ENCODE measurements around the gene GLIS2. TPM values are rescaled to one million over a fixed set of nuclear protein-coding genes. Genes with fewer than 3 reads are reported as not detected.

The GLIS2 gene
- total RNA-seq, 1 experiment from 2014 or later: 2.1 TPM

- H3K9ac ChIP-seq (ENCODE audit: low read length): 0 out of 2 replicates have a peak overlapping the region, but pooled peaks have one; percentile 99
- CTCF ChIA-PET: no interaction called here
- H2AFZ ChIP-seq (ENCODE audit: low read length): no peak overlapping the region
- no peaks in the 10 kb centered on the region; the same call in 1 of the 2 replicates for H4K20me1 ChIP-seq (ENCODE audit: low read length)
- peaks cover 73% of the 10 kb centered on the region for H3K79me2 ChIP-seq (ENCODE audit: low read length)
- peak overlapping the region; percentile 95 for H3K4me2 ChIP-seq (ENCODE audit: low read length)
- peaks cover 15% of the 10 kb centered on the region for H3K4me1 ChIP-seq (ENCODE audit: insufficient read depth, low read length)
- POLR2A ChIA-PET (ENCODE audit: unreplicated experiment): no interaction called here
- no peaks in the 10 kb centered on the region for H3K27me3 ChIP-seq (ENCODE audit: low read length)
- H3F3A ChIP-seq (ENCODE audit: low read length, unreplicated experiment): no peaks in the 10 kb centered on the region
- no peak for ATAC-seq
- peak overlapping the region; percentile 90; the same call in 1 of the 2 replicates for H3K4me3 ChIP-seq (ENCODE audit: low read length)
- H3K27ac ChIP-seq (ENCODE audit: low read length): no peak overlapping the region
- H3K9me2 ChIP-seq (replicated peaks; ENCODE audit: low read length): no peaks in the 10 kb centered on the region
- TF ChIP-seq CTCF (conservative IDR thresholded peaks at IDR 0.05; ENCODE audit: low read depth, low read length) (no peak), EZH2phosphoT487 (IDR thresholded peaks at IDR 0.05; ENCODE audit: borderline replicate concordance, low read length) (no peak), EZH2 (IDR thresholded peaks at IDR 0.05; ENCODE audit: low read length, unreplicated experiment) (no peak)
- intact Hi-C loops (cut with micrococcal nuclease): loop anchor here (5.0 kb wide), 1 partner anchor 47 kb away; the partner anchor contains the start of gene GLIS2
- DNase-seq: no peak
- no TSS peak for BruUV-seq (replicated peaks)
- H3K9me3 ChIP-seq (ENCODE audit: low read length): no peaks in the 10 kb centered on the region
- no peaks in the 10 kb centered on the region for H3K36me3 ChIP-seq (ENCODE audit: low read depth, low read length)
Observed at GRCh38 chr16:4270091-4270490, 45.8 kb upstream of the GLIS2 start.

GRCh38 chr16:4270595-4270994 lies 45.3 kb upstream of the GLIS2 start:
- CTCF ChIA-PET: no interaction called here
- Histone ChIP-seq H4K20me1 (ENCODE audit: low read length) (no peaks in the 10 kb centered on the region; the same call in 1 of the 2 replicates), H3K4me2 (ENCODE audit: low read length) (peak overlapping the region; percentile 95), H3K36me3 (ENCODE audit: low read depth, low read length) (no peaks in the 10 kb centered on the region), H3K4me3 (ENCODE audit: low read length) (peak overlapping the region; percentile 90), H3K9me3 (ENCODE audit: low read length) (no peaks in the 10 kb centered on the region), H3K27ac (ENCODE audit: low read length) (peak overlapping the region; percentile 96), H3K79me2 (ENCODE audit: low read length) (peaks cover 68% of the 10 kb centered on the region), H3K9ac (ENCODE audit: low read length) (peak overlapping the region; percentile 99), H3K9me2 (replicated peaks; ENCODE audit: low read length) (no peaks in the 10 kb centered on the region), H2AFZ (ENCODE audit: low read length) (no peak overlapping the region), H3F3A (ENCODE audit: low read length, unreplicated experiment) (no peaks in the 10 kb centered on the region), H3K27me3 (ENCODE audit: low read length) (no peaks in the 10 kb centered on the region), H3K4me1 (ENCODE audit: insufficient read depth, low read length) (peaks cover 15% of the 10 kb centered on the region)
- no peak for TF ChIP-seq EZH2phosphoT487 (IDR thresholded peaks at IDR 0.05; ENCODE audit: borderline replicate concordance, low read length)
- no peak for TF ChIP-seq CTCF (conservative IDR thresholded peaks at IDR 0.05; ENCODE audit: low read depth, low read length)
- no peak for TF ChIP-seq EZH2 (IDR thresholded peaks at IDR 0.05; ENCODE audit: low read length, unreplicated experiment)
- ATAC-seq (no peak), DNase-seq (no peak)
- POLR2A ChIA-PET (ENCODE audit: unreplicated experiment): no interaction called here
- no TSS peak for BruUV-seq (replicated peaks)
- intact Hi-C loops (cut with micrococcal nuclease): loop anchor here (5.0 kb wide), 1 partner anchor 47 kb away; the partner anchor contains the start of gene GLIS2
